IPS-15b (cell line): Measurements from ENCODE around the gene MMP1.

ENCODE experiments used
- H3K27me3 ChIP-seq: one replicate; pipeline ENCODE4 v1.6.1; 2013; ENCODE audit warnings: low read length; ENCODE audit not compliant: control insufficient read depth, insufficient read depth
- H3K36me3 ChIP-seq: one replicate; pipeline ENCODE4 v1.6.1; 2013; ENCODE audit warnings: low read length; ENCODE audit not compliant: control insufficient read depth, insufficient read depth
- H3K4me1 ChIP-seq: one replicate; pipeline ENCODE4 v1.6.1; 2013; ENCODE audit warnings: mild to moderate bottlenecking, low read length; ENCODE audit not compliant: control insufficient read depth, insufficient read depth
- H3K4me3 ChIP-seq: one replicate; pipeline ENCODE4 v1.5.1; 2013; ENCODE audit warnings: low read depth, low read length
- H3K9ac ChIP-seq: one replicate; pipeline ENCODE4 v1.6.1; 2013; ENCODE audit warnings: low read depth, mild to moderate bottlenecking, low read length
- H3K9me3 ChIP-seq: one replicate; pipeline ENCODE4 v1.6.1; 2013; ENCODE audit warnings: mild to moderate bottlenecking, low read length; ENCODE audit not compliant: control insufficient read depth, insufficient read depth

The MMP1 gene

GRCh38 chr11:102780491-102780918 is 17.5 kb downstream of the MMP1 start, which contains the start of gene MMP10:
TSS of gene MMP10 (minus strand) at chr11:102780628. CDS start at chr11:102780591, 37 bp downstream.
- Histone ChIP-seq H3K9ac (no peak within 1 kb of the TSS), H3K4me1 (peaks cover 5% of the 10 kb centered on the region), H3K9me3 (no peaks in the 10 kb centered on the region), H3K4me3 (no peak within 1 kb of the TSS), H3K27me3 (no peaks in the 10 kb centered on the region), H3K36me3 (no peaks in the 10 kb centered on the region)

DNA sequence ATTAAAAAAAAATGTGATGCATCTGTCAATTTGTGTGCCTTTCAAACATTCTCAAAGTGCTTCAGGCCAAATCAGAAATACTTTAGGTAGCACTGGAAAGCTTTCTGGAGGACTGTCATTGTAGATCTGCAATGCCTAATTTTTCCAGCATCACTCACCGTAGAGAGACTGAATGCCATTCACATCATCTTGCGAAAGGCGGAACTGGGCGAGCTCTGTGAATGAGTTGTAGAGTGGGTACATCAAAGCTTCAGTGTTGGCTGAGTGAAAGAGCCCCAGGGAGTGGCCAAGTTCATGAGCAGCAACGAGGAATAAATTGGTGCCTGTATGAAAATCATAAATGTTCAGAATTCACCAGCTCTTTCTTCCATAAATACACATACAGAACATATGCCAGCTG is 21.5 kb downstream of the MMP1 start:
- H3K36me3 ChIP-seq, result no peaks in the 10 kb centered on the region
- no peak overlapping the region for H3K9ac ChIP-seq
- no peak overlapping the region for H3K4me3 ChIP-seq
- no peaks in the 10 kb centered on the region for H3K27me3 ChIP-seq
- no peaks in the 10 kb centered on the region for H3K9me3 ChIP-seq
- H3K4me1 ChIP-seq, result peaks cover 5% of the 10 kb centered on the region

DNA sequence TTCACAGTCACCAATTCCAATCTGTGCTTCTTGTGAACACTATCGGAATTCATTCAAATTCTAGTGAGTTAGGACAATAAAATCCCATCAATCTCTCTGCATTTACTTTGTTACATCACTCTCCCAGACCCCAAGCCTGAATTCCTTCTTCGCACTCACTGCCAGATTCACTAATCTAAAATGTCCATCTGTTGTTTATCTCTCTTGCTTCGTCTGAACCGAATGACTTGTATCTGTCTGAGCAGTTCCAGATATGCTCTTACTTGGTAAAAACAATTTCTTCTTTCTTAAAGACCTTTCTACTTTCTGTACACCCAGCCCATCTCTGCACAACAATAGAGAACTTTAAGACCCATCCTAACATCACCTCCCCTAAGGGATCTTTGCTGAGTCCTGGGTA is 24.6 kb downstream of the MMP1 start:
- no peak overlapping the region for H3K9ac ChIP-seq
- H3K27me3 ChIP-seq, result no peaks in the 10 kb centered on the region
- H3K4me3 ChIP-seq, result no peak overlapping the region
- no peaks in the 10 kb centered on the region for H3K36me3 ChIP-seq
- no peaks in the 10 kb centered on the region for H3K4me1 ChIP-seq
- H3K9me3 ChIP-seq, result no peaks in the 10 kb centered on the region

GRCh38 chr11:102771351-102771750 is 26.6 kb downstream of the MMP1 start:
- H3K27me3 ChIP-seq, result no peaks in the 10 kb centered on the region
- H3K4me3 ChIP-seq, result no peak overlapping the region
- no peaks in the 10 kb centered on the region for H3K4me1 ChIP-seq
- no peaks in the 10 kb centered on the region for H3K36me3 ChIP-seq
- H3K9ac ChIP-seq, result no peak overlapping the region
- no peaks in the 10 kb centered on the region for H3K9me3 ChIP-seq

- Histone ChIP-seq H3K9ac (no peak overlapping the region), H3K4me1 (no peaks in the 10 kb centered on the region), H3K27me3 (no peaks in the 10 kb centered on the region), H3K4me3 (no peak overlapping the region), H3K9me3 (no peaks in the 10 kb centered on the region), H3K36me3 (no peaks in the 10 kb centered on the region)
Observed at GRCh38 chr11:102770191-102770590, 27.8 kb downstream of the MMP1 start.

DNA sequence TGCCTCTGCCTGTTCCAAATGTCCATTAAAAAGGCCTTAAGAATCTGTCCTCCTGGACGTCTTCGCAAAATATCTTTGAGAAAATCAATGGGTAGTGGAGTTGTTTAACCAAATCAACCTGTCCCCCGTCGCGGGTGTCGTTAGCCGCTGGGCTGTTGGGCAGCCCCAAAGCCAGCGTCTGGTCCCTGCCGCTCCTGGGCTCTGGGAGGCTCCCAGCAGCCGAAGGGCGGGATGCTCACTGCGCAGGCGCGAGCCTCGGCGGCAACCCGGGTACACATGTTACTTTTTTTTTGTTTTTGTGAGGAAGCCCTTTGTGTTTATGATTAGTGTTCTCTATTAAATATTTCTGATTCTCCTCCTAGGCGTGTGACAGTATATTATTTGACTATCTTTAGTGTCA is 30.2 kb downstream of the MMP1 start:
- Histone ChIP-seq H3K4me3 (no peak overlapping the region), H3K9ac (no peak overlapping the region), H3K9me3 (no peaks in the 10 kb centered on the region), H3K36me3 (no peaks in the 10 kb centered on the region), H3K4me1 (no peaks in the 10 kb centered on the region), H3K27me3 (no peaks in the 10 kb centered on the region)

DNA sequence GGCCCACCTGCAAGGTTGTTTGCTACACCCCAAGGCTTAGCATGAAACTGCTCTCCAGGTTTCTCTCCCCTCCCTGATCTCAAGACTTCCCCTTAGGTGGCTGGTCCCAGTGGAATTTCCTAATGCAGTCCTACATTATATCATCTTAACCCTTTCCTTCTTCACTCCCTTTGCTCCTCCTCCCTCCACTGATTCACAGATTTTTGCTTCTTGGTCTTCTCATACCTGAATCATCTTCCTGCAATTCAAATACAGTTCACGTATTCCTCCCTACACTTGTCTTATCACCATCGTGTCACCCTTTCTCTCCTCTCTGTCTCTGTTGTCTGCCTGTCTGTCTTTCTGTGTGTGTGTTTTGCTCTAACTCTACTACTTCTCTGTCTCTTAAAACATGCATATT is 34.5 kb downstream of the MMP1 start:
- H3K36me3 ChIP-seq, result no peaks in the 10 kb centered on the region
- H3K4me1 ChIP-seq, result no peaks in the 10 kb centered on the region
- H3K27me3 ChIP-seq, result no peaks in the 10 kb centered on the region
- H3K4me3 ChIP-seq, result no peak overlapping the region
- H3K9me3 ChIP-seq, result no peaks in the 10 kb centered on the region
- no peak overlapping the region for H3K9ac ChIP-seq

GRCh38 chr11:102762361-102762767 is 35.6 kb downstream of the MMP1 start:
- H3K9ac ChIP-seq, result no peak overlapping the region
- H3K9me3 ChIP-seq, result no peaks in the 10 kb centered on the region
- H3K4me1 ChIP-seq, result no peaks in the 10 kb centered on the region
- H3K27me3 ChIP-seq, result no peaks in the 10 kb centered on the region
- no peaks in the 10 kb centered on the region for H3K36me3 ChIP-seq
- no peak overlapping the region for H3K4me3 ChIP-seq

DNA sequence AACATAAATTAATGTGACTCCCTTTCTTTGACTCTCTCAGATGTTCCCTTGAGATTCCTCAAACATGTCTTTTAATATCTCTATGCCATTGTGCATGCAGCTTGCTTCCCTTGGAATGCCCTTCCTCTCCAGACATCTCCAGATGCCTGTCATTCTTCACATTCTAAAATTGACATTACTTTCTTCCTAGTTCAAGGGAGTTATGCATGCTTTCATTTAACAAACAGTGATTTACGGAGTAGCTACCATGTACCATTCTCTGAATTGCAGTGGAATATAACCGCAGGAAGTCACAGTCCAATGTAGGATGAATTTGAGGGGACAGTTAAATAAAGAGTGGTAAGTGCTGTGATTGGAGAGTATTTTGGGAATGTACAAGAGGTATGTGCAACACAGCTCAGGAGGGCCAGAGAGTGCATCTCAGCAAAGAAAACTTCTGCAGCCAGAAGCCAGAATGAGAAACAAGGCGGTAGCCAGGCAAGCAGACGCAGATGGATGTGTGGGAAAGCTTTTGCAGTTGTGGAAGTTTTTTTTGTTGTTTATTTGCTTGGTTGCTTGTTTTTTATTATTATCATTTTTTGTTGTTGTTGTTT is 36.2 kb downstream of the MMP1 start:
- H3K4me3 ChIP-seq, result no peak overlapping the region
- H3K4me1 ChIP-seq, result no peaks in the 10 kb centered on the region
- H3K36me3 ChIP-seq, result no peaks in the 10 kb centered on the region
- no peaks in the 10 kb centered on the region for H3K9me3 ChIP-seq
- no peaks in the 10 kb centered on the region for H3K27me3 ChIP-seq
- H3K9ac ChIP-seq, result no peak overlapping the region

GRCh38 chr11:102760344-102761035 is 37.5 kb downstream of the MMP1 start:
- Histone ChIP-seq H3K4me3 (no peak overlapping the region), H3K36me3 (no peaks in the 10 kb centered on the region), H3K27me3 (no peaks in the 10 kb centered on the region), H3K9ac (no peak overlapping the region), H3K9me3 (no peaks in the 10 kb centered on the region), H3K4me1 (no peaks in the 10 kb centered on the region)

GRCh38 chr11:102757823-102758549 is 40.0 kb downstream of the MMP1 start:
- Histone ChIP-seq H3K4me1 (peaks cover 3% of the 10 kb centered on the region), H3K36me3 (no peaks in the 10 kb centered on the region), H3K9me3 (no peaks in the 10 kb centered on the region), H3K9ac (no peak overlapping the region), H3K27me3 (no peaks in the 10 kb centered on the region), H3K4me3 (no peak overlapping the region)

GRCh38 chr11:102753267-102753666 is 44.7 kb downstream of the MMP1 start:
- no peaks in the 10 kb centered on the region for H3K36me3 ChIP-seq
- peaks cover 9% of the 10 kb centered on the region for H3K4me1 ChIP-seq
- no peak overlapping the region for H3K9ac ChIP-seq
- H3K27me3 ChIP-seq, result no peaks in the 10 kb centered on the region
- no peaks in the 10 kb centered on the region for H3K9me3 ChIP-seq
- H3K4me3 ChIP-seq, result no peak overlapping the region
